Measurements from ENCODE around the gene ATG4C. TPM values are rescaled to one million over a fixed set of nuclear protein-coding genes. Genes with fewer than 3 reads are reported as not detected.
A peak's percentile ranks its signal among the peaks of the same experiment; 100 is the strongest.

ATG4C gene
- polyA plus RNA-seq, 1 donor (not counting 4 experiments of a cell fraction or from before 2014, with no cell fraction given): 9.1 TPM

DNA sequence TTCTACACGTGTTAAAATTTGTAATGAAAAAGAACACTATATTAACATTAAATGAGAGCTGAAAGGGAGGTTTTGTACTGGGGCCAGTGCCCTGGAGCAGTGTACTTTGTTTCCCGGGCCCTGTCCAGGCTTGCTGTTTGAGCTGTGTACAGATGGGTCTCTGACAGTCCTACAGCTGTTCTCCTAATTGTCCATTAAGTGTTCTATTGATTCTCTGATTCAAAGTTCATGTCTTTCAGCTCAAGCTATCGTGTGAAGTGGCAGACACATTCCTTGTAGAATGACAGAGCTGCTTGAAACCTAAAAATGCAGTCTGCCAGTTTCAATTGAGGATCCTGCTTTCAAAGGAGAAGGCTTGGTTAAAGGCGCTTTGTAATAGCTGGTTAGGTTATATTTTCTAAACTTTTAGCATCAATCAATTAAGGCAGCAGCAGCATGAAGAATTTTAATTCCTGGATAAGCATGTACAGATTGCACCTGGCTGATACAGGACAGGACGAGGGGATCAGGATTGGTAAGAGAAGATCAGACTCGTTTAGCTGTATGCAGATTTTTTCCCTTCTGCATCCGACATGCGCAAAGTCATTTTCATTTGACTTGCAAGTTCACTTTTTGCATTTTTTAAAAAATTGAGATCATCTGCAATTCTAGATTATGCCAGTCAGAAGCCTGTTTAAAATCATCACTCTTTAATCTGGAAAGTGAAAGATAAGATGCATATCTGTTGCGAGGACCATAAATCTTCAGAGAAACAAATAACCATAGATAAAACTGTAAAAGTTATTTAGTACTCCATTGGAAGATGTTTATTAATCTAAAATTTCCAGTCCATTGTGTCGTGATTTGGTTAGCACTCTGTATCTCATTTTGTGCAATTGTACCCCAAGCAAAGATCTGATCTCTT, 98.5 kb downstream of the ATG4C start:
- Histone ChIP-seq H2AFZ (ENCODE audit: control insufficient read depth, low read length) (no peak overlapping the region), H3K9ac (ENCODE audit: control insufficient read depth, extremely low read depth, insufficient read depth, low read length) (no peak overlapping the region), H3K79me2 (ENCODE audit: control insufficient read depth, insufficient read depth, low read length) (no peaks in the 10 kb centered on the region), H3K9me1 (ENCODE audit: control insufficient read depth, extremely low read depth, insufficient read depth, low read length) (no peaks in the 10 kb centered on the region), H3K27me3 (ENCODE audit: control insufficient read depth, extremely low read depth, insufficient read depth, low read length) (peaks cover 22% of the 10 kb centered on the region), H3K4me2 (ENCODE audit: control insufficient read depth, extremely low read depth, insufficient read depth, low read depth, low read length) (peak overlapping the region; percentile 22), H3K4me1 (ENCODE audit: control insufficient read depth, extremely low read depth, insufficient read depth, low read length) (peaks cover 5% of the 10 kb centered on the region), H3K9me3 (ENCODE audit: control insufficient read depth, low read depth, low read length) (no peaks in the 10 kb centered on the region), H3K36me3 (ENCODE audit: control insufficient read depth in 2 of 2, extremely low read depth in 1 of 2, insufficient read depth in 2 of 2, low read length in 2 of 2) (no peaks in the 10 kb centered on the region), H4K20me1 (ENCODE audit: control insufficient read depth, extremely low read depth, insufficient read depth, low read length) (no peaks in the 10 kb centered on the region), H3K4me3 (ENCODE audit: control insufficient read depth in 2 of 3, extremely low read depth in 1 of 3, insufficient read depth in 2 of 3, low read depth in 1 of 3, low read length in 3 of 3) (no peak overlapping the region), H3K27ac (ENCODE audit: control insufficient read depth, insufficient read depth, low read length) (no peak overlapping the region)
- no peak for DNase-seq (ENCODE audit: low read depth, low spot score)
- TF ChIP-seq EZH2 (IDR thresholded peaks at IDR 0.05; ENCODE audit: low read length): no peak
- TF ChIP-seq, protein P1, sequence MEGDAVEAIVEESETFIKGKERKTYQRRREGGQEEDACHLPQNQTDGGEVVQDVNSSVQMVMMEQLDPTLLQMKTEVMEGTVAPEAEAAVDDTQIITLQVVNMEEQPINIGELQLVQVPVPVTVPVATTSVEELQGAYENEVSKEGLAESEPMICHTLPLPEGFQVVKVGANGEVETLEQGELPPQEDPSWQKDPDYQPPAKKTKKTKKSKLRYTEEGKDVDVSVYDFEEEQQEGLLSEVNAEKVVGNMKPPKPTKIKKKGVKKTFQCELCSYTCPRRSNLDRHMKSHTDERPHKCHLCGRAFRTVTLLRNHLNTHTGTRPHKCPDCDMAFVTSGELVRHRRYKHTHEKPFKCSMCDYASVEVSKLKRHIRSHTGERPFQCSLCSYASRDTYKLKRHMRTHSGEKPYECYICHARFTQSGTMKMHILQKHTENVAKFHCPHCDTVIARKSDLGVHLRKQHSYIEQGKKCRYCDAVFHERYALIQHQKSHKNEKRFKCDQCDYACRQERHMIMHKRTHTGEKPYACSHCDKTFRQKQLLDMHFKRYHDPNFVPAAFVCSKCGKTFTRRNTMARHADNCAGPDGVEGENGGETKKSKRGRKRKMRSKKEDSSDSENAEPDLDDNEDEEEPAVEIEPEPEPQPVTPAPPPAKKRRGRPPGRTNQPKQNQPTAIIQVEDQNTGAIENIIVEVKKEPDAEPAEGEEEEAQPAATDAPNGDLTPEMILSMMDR (optimal IDR thresholded peaks at IDR 0.05 in 1 of 3, IDR thresholded peaks at IDR 0.05 in 1 of 3, conservative IDR thresholded peaks at IDR 0.05 in 1 of 3; ENCODE audit: extremely low read depth in 1 of 3, insufficient read depth in 2 of 3, low read length in 3 of 3): no peak
- dilution Hi-C loops (cut with MboI; ENCODE audit: extremely low pct_ligation_motif_present, low sequenced_read_pairs): no loop called here
- no peak for FAIRE-seq

DNA sequence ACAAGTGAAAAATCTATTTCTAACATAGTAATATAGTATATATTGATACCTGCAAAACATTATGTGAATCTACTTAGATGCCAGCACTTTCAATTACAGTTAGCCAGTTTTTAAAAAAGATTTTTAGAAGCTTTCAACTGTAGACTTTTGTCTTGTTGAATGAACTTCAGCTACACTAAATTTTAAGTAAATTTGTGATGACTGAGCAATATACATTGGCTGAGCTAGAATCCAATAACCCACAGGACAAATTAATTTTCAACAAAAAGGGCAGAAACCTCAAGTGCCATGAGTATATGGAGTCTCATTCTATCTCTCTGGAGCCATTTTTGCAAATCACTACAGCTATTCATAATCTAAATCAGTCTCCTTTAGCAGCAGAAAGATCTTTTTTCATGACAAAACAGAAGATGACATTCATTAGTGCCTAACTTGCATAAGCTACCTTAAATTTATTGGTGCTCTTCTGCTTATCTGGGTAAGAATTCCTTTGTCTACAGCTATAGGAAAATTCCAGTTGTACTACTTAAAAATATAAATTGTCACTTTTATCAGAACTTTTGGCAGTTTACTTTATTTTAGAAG, 100.3 kb downstream of the ATG4C start:
- dilution Hi-C loops (cut with MboI; ENCODE audit: extremely low pct_ligation_motif_present, low sequenced_read_pairs): no loop called here
- no peaks in the 10 kb centered on the region for H3K79me2 ChIP-seq (ENCODE audit: control insufficient read depth, insufficient read depth, low read length)
- no peaks in the 10 kb centered on the region for H4K20me1 ChIP-seq (ENCODE audit: control insufficient read depth, extremely low read depth, insufficient read depth, low read length)
- H2AFZ ChIP-seq (ENCODE audit: control insufficient read depth, low read length): no peak overlapping the region
- H3K4me3 ChIP-seq (ENCODE audit: control insufficient read depth in 2 of 3, extremely low read depth in 1 of 3, insufficient read depth in 2 of 3, low read depth in 1 of 3, low read length in 3 of 3): no peak overlapping the region
- FAIRE-seq (no peak), DNase-seq (ENCODE audit: low read depth, low spot score) (no peak)
- no peak overlapping the region for H3K27ac ChIP-seq (ENCODE audit: control insufficient read depth, insufficient read depth, low read length)
- no peaks in the 10 kb centered on the region for H3K9me1 ChIP-seq (ENCODE audit: control insufficient read depth, extremely low read depth, insufficient read depth, low read length)
- H3K4me2 ChIP-seq (ENCODE audit: control insufficient read depth, extremely low read depth, insufficient read depth, low read depth, low read length): no peak overlapping the region
- peaks cover 5% of the 10 kb centered on the region for H3K4me1 ChIP-seq (ENCODE audit: control insufficient read depth, extremely low read depth, insufficient read depth, low read length)
- peaks cover 22% of the 10 kb centered on the region for H3K27me3 ChIP-seq (ENCODE audit: control insufficient read depth, extremely low read depth, insufficient read depth, low read length)
- TF ChIP-seq, protein P1 (optimal IDR thresholded peaks at IDR 0.05 in 1 of 3, IDR thresholded peaks at IDR 0.05 in 1 of 3, conservative IDR thresholded peaks at IDR 0.05 in 1 of 3; ENCODE audit: extremely low read depth in 1 of 3, insufficient read depth in 2 of 3, low read length in 3 of 3): no peak
- no peak overlapping the region for H3K9ac ChIP-seq (ENCODE audit: control insufficient read depth, extremely low read depth, insufficient read depth, low read length)
- no peaks in the 10 kb centered on the region for H3K9me3 ChIP-seq (ENCODE audit: control insufficient read depth, low read depth, low read length)
- no peaks in the 10 kb centered on the region for H3K36me3 ChIP-seq (ENCODE audit: control insufficient read depth in 2 of 2, extremely low read depth in 1 of 2, insufficient read depth in 2 of 2, low read length in 2 of 2)

Data from keratinocyte (primary cell).